Activated gamma-delta T cell (primary cell): ENCODE data around the gene ZNF420.
"Not testable (repeated sequence)": the region's sequence is repeated elsewhere in the genome, so short reads cannot be mapped to it uniquely, and the experiment has no call there.

Source experiments
- DNase-seq: peaks from one replicate; lab custom pipeline; 2025; lab: John Stamatoyannopoulos, UW
- total RNA-seq, 2 donors: gene quantifications; one replicate each; lab custom pipeline; 2026; lab: John Stamatoyannopoulos, UW

Gene ZNF420
- 43.3 to 49.5 reads per million in 2 donors for total RNA-seq

- peak; percentile 77 for DNase-seq
These were observed at the start of gene ZNF420 for GRCh38 chr19:37077934-37078716. Gene ZNF420, plus strand, starts transcription at chr19:37078433. Its CDS starts 10,686 bp downstream, at chr19:37089119.

GRCh38 chr19:37045140-37045539 lies 33.1 kb upstream of the ZNF420 start:
- no peak for DNase-seq

DNA sequence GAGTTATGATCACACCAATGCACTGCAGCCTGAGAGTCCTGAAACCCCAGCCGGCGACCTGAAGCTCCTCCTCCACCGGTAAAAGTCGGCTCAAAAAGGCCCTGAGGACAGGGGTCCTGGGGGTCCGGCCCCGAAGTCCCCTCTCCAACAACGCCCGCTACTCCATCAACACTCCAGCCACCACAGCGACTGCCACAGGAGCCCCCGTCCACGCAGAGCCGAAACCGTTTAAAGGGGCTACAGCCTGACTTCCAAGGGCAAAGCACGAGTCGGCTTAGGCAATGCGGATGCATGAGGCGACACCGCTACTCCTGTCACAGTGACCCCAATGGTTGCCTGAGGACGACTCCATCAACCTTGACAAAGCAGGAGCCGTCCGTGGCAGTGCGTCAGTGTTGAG lies 22.9 kb upstream of the ZNF420 start:
- no peak for DNase-seq

DNA sequence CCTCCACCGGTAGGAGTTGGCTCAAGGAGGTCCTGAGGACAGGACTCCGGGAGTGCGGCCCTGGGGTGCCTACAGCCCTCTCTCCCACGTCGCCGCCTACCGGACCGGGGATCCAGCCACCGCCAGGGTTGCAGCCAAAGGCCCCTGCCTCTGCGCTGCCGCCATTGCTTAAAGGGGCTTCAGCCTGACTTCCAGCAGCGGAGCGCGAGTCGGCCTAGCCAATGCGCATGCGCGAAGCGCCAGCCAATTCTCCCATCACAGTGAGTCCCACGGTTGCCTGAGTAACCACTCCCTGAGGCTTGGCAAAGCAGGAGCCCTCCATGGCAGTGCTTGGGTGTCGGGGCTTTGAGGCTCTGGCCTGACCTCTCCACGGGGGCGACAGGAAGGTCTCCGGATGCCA lies 21.5 kb upstream of the ZNF420 start:
- DNase-seq = no peak

DNA sequence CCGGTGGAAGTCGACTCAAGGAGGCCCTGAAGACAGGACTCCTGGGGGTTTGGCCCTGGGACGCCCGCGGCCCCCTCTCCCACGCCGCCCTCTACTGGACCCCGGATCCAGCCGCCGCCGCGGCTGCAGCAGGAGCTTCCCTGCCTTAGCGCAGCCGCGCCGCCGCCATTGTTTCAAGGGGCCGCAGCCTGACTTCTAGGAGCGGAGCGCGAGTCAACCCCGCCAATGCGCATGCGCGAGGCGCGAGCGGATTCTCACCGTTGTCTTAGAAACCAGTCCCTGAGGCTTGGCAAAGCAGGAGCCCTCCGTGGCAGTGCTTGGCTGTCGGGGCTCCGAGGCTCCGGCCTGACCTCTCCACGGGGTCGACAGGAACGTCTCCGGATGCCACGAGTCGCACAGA lies 19.1 kb upstream of the ZNF420 start:
- no peak for DNase-seq

DNA sequence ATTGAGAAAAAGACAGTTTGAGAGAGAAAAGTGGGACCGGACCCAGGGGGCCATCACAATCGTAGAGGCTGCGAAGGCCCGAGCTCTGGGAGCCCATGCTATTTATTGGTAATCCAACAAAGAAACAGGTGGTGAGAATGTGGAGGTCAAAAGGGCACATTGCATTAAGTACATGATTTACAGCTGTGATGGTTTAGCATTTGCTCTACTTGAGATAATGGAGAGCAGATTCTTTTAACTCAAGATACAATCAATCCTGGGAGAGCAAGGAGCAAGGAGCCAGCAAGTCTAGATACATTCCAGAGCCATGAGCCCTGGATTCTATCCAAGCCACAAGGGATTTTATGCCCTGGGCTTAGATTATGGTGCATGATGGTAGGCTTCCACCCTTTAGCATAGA lies 13.3 kb upstream of the ZNF420 start:
- DNase-seq = not testable (repeated sequence)

DNA sequence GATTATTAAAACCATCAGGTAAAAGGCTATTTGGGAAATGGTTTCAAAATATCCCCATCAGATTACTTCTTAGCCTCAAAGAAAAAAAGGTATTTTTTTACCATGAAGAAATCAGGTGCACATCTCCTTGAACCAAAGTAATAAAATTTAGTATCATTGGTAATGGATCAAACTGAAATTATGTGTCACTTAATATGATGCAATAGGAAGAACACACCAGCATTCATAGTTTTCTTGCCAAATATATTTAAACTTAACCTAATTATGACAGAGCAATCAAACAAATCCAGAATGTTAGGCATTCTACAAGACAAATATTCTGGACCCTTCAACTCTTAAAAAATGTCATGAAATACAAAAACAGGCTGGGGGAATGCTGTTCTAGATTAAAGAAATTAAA lies 4.1 kb upstream of the ZNF420 start:
- DNase-seq = no peak

DNA sequence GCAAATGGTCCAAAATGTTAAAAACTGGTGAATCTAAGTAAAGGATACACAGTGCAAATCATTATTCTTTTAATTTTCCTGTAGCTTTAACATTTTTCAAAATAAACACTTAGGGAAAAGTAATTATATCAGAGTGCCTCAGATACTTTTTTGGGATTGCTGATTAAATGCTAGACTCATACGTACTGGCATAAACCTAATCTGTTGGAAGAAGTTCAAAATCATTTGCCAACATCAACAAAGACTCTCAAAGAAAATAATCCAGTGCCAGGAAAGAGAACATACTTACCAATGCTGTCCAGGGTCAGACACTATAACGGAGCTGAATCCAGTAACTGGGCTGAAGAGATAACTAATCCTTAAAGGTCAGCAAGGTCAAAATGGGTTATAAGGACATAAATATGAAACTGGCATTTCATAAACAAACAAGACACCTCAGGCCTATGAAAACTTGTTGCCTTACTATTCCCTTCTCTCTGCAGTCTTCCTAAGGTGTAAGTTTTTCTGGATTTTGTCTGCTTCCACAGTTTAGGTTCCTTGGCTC lies 3.3 kb upstream of the ZNF420 start:
- no peak for DNase-seq

- DNase-seq = not testable (repeated sequence)
These were observed 1.7 kb upstream of the ZNF420 start for GRCh38 chr19:37076524-37076923.

GRCh38 chr19:37077501-37077933 lies 716 bp upstream of the ZNF420 start:
- no peak for DNase-seq

DNA sequence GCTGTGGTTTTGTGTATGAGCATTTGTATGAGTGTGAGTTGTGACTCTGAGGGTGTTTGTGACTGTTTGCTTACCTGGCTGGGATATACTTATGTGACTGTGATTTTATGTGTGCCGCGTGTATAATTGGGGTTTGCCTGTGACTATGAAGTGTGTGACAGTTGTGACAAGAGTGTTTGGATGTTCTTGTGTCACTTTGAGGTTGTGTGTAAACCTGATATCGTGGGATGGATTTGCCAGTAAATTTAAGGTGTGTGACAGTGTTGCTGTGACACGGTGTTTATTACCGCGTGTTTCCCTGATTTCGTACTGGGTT lies 442 bp downstream of the ZNF420 start:
- DNase-seq = no peak

DNA sequence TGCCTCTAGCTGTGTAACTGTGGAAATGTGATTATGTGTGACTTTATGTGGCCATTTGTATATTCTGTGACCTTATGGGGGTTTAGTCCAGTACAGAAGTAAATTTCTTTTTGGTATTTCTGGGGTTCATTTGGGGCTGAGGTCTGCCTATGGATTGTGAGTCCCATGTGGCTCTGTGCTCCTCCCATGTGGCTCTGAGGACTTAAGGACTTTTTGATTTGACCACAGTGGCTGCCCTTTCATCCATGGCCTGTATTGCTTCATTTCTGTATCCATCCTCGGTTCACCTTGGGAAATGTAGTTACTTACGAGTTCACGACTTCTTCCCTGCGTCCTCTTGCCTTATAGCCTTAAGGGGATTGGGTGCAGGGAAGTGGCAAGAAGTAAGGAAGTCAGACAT lies 1.0 kb downstream of the ZNF420 start:
- no peak for DNase-seq

DNA sequence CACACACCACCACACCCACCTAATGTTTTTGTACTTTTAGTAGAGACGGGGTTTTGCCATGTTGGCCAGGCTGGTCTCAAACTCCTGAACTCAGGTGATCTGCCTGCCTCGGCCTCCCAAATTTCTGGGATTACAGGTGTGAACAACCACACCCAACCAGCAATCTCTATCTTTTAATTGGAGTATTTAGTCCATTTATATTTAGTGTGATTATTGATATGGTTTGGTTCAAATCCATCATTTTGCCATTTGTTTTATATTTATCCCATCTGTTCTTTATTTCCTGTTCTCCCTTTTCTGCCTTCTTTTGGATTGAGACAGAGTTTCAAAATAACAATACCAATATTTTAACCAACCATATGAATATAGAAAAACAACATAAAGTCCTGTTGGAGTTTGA lies 4.1 kb downstream of the ZNF420 start:
- no peak for DNase-seq

DNA sequence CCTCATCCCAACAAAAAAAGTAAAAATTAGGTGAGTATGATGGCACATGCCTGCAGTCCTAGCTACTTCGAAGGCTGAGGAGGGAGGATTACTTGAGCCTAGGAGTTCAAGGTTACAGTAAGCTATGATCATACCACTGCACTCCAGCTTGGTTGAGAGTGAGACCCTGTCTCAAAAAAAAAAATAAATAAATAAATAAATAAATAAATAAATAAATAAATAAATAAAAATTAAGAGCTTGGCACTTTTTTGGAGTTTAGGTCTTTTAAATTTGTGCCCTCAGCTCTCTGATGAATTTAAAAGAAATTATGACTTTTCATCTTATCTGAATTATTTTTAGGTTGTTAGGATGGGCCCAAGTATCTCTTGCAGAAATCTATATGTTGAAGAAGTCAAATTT lies 8.9 kb downstream of the ZNF420 start:
- DNase-seq = no peak

GRCh38 chr19:37095859-37096258 lies 17.6 kb downstream of the ZNF420 start:
- DNase-seq = no peak

DNA sequence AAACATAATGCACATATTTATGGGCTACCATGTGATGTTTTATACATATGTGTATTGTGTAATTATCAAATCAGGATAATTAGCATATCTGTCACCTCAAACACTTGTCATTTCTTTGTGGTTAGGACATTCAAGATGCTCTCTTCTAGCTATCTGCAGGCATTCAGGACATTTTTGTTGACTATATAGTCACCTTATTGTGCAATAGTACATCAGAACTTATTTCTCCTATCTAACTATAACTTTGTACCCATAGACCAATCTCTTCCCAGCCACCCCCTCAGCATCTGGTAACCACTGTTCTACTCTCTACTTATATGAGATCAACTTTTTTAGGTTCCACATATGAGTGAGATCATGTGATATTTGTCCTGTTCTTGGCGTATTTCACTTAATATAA lies 20.3 kb downstream of the ZNF420 start:
- DNase-seq = no peak

GRCh38 chr19:37104135-37104534 lies 25.9 kb downstream of the ZNF420 start:
- not testable (repeated sequence) for DNase-seq

DNA sequence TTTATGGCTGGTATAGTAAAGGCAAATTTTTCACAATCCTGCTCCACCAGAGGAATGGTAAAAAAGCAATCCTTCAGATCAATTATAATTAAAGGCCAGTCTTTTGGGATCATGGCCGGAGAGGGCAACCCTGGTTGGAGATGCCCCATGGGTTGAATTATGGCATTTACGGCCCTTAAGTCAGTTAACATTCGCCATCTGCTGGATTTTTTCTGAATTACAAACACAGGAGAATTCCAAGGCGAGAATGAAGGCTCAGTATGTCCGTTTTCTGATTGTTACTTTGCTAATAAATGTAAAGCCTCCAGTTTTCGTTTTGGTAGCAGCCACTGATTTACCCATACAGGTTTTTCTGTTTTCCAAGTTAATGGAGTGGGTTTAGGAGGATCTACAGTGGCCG lies 33.5 kb downstream of the ZNF420 start:
- not testable (repeated sequence) for DNase-seq

- no peak for DNase-seq
These were observed 35.8 kb downstream of the ZNF420 start for GRCh38 chr19:37114001-37114400.

DNA sequence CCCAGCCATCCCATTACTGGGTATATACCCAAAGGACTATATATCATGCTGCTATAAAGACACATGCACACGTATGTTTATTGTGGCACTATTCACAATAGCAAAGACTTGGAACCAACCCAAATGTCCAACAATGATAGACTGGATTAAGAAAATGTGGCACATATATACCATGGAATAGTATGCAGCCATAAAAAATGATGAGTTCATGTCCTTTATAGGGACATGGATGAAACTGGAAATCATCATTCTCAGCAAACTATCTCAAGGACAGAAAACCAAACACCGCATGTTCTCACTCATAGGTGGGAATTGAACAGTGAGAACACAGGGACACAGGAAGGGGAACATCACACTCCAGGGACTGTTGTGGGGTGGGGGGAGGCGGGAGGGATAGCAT lies 43.9 kb downstream of the ZNF420 start:
- not testable (repeated sequence) for DNase-seq

GRCh38 chr19:37127999-37128820 lies 50.0 kb downstream of the ZNF420 start:
- DNase-seq = no peak

DNA sequence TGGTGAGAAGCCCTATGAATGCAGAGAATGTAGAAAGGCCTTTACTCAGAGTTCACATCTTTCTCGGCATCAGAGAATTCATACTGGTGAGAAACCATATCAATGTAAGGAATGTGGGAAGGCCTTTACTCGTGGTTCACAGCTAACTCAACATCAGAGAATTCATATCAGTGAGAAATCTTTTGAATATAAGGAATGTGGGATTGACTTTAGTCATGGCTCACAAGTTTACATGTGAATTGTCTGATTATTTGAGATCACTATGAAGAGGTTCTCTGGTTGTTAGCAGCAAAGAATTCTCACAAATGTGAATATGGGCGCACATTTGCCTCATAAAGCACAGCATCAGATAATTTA lies 50.6 kb downstream of the ZNF420 start:
- DNase-seq = no peak

- no peak for DNase-seq
These were observed 57.9 kb downstream of the ZNF420 start for GRCh38 chr19:37136111-37136510.
